ENCODE results near the gene ATP1A4. TPM values are rescaled to one million over a fixed set of nuclear protein-coding genes. Genes with fewer than 3 reads are reported as not detected.

The ATP1A4 gene
- total RNA-seq, 1 experiment from 2014 or later, result not detected

- CTCF ChIA-PET, result no interaction called here
- Histone ChIP-seq H3K4me3 (ENCODE audit: low read depth, low read length, poor library complexity, severe bottlenecking) (no peak overlapping the region), H3K4me1 (ENCODE audit: insufficient read depth, low read length, poor library complexity, severe bottlenecking) (no peaks in the 10 kb centered on the region), H3K36me3 (ENCODE audit: insufficient read depth, low read length, poor library complexity, severe bottlenecking) (no peaks in the 10 kb centered on the region), H3K27me3 (replicated peaks; ENCODE audit: insufficient read depth, low read depth, low read length, poor library complexity) (no peaks in the 10 kb centered on the region), H3K27ac (ENCODE audit: low read depth, low read length, poor library complexity, severe bottlenecking) (no peak overlapping the region), H3K9me3 (ENCODE audit: low read depth, low read length, poor library complexity, severe bottlenecking) (no peaks in the 10 kb centered on the region)
- DNase-seq (ENCODE audit: low spot score), result no peak
- no TSS peak for BruUV-seq (replicated peaks)
- TF ChIP-seq CTCF (conservative IDR thresholded peaks at IDR 0.05; ENCODE audit: low read depth, low read length) (no peak), EZH2 (IDR thresholded peaks at IDR 0.05; ENCODE audit: borderline replicate concordance, low read depth, low read length, poor library complexity, severe bottlenecking) (no peak)
- intact Hi-C loops (cut with micrococcal nuclease; ENCODE audit: unreplicated experiment), result no loop called here
- POLR2A ChIA-PET (ENCODE audit: low non-redundant PET), result interaction anchor here (0.7 kb wide), 1 partner anchor 29 kb away, joined by 3 read pairs; no protein-coding TSS in a partner anchor
These were observed 25.8 kb downstream of the ATP1A4 start for GRCh38 chr1:160177231-160177630.

- ChIA-PET POLR2A (ENCODE audit: low non-redundant PET) (interaction anchor here (0.7 kb wide), 1 partner anchor 28 kb away, joined by 3 read pairs; no protein-coding TSS in a partner anchor), CTCF (no interaction called here)
- no TSS peak for BruUV-seq (replicated peaks)
- DNase-seq (ENCODE audit: low spot score), result no peak
- H3K4me3 ChIP-seq (ENCODE audit: low read depth, low read length, poor library complexity, severe bottlenecking), result no peak overlapping the region
- no peaks in the 10 kb centered on the region for H3K9me3 ChIP-seq (ENCODE audit: low read depth, low read length, poor library complexity, severe bottlenecking)
- TF ChIP-seq EZH2 (IDR thresholded peaks at IDR 0.05; ENCODE audit: borderline replicate concordance, low read depth, low read length, poor library complexity, severe bottlenecking) (no peak), CTCF (conservative IDR thresholded peaks at IDR 0.05; ENCODE audit: low read depth, low read length) (no peak)
- no peaks in the 10 kb centered on the region for H3K4me1 ChIP-seq (ENCODE audit: insufficient read depth, low read length, poor library complexity, severe bottlenecking)
- H3K36me3 ChIP-seq (ENCODE audit: insufficient read depth, low read length, poor library complexity, severe bottlenecking), result no peaks in the 10 kb centered on the region
- intact Hi-C loops (cut with micrococcal nuclease; ENCODE audit: unreplicated experiment), result no loop called here
- no peak overlapping the region for H3K27ac ChIP-seq (ENCODE audit: low read depth, low read length, poor library complexity, severe bottlenecking)
- H3K27me3 ChIP-seq (replicated peaks; ENCODE audit: insufficient read depth, low read depth, low read length, poor library complexity), result no peaks in the 10 kb centered on the region
These were observed 26.3 kb downstream of the ATP1A4 start for GRCh38 chr1:160177667-160178066.

- ChIA-PET CTCF (no interaction called here), POLR2A (ENCODE audit: low non-redundant PET) (no interaction called here)
- Histone ChIP-seq H3K4me3 (ENCODE audit: low read depth, low read length, poor library complexity, severe bottlenecking) (no peak overlapping the region), H3K27ac (ENCODE audit: low read depth, low read length, poor library complexity, severe bottlenecking) (no peak overlapping the region), H3K27me3 (replicated peaks; ENCODE audit: insufficient read depth, low read depth, low read length, poor library complexity) (no peaks in the 10 kb centered on the region), H3K36me3 (ENCODE audit: insufficient read depth, low read length, poor library complexity, severe bottlenecking) (no peaks in the 10 kb centered on the region), H3K4me1 (ENCODE audit: insufficient read depth, low read length, poor library complexity, severe bottlenecking) (no peaks in the 10 kb centered on the region), H3K9me3 (ENCODE audit: low read depth, low read length, poor library complexity, severe bottlenecking) (no peaks in the 10 kb centered on the region)
- intact Hi-C loops (cut with micrococcal nuclease; ENCODE audit: unreplicated experiment), result no loop called here
- no TSS peak for BruUV-seq (replicated peaks)
- TF ChIP-seq EZH2 (IDR thresholded peaks at IDR 0.05; ENCODE audit: borderline replicate concordance, low read depth, low read length, poor library complexity, severe bottlenecking), result no peak
- TF ChIP-seq CTCF (conservative IDR thresholded peaks at IDR 0.05; ENCODE audit: low read depth, low read length), result no peak
- no peak for DNase-seq (ENCODE audit: low spot score)
These were observed 27.3 kb downstream of the ATP1A4 start for GRCh38 chr1:160178731-160179130.

All from A673 (cell line).